SK-N-SH (cell line): ENCODE data around the gene RAMP2.

ENCODE experiments used
- CTCF ChIP-seq: fragments of 200-600 bp; sonication (generic); IDR thresholded peaks from 2 replicates; pipeline ENCODE4 v1.6.1; 2017; ENCODE audit warnings: antibody characterized with exemption, mild to moderate bottlenecking, moderate library complexity
- EZH2phosphoT487 ChIP-seq: fragments of 200-600 bp; sonication (generic); IDR thresholded peaks from 2 replicates; pipeline ENCODE4 v1.6.1; 2017; ENCODE audit warnings: low read depth, mixed run types, mild to moderate bottlenecking, antibody characterized with exemption, moderate library complexity, borderline replicate concordance
- FOXM1 ChIP-seq: IDR thresholded peaks from 2 replicates; pipeline ENCODE4 v1.4.0; 2012; ENCODE audit warnings: low read depth, mild to moderate bottlenecking
- GATA2 ChIP-seq: sonication (generic); formaldehyde crosslinking; IDR thresholded peaks from 2 replicates; pipeline ENCODE4 v1.5.0; 2020; ENCODE audit warnings: mild to moderate bottlenecking, missing genetic modification reagents
- MXI1 ChIP-seq: IDR thresholded peaks from 2 replicates; pipeline ENCODE4 v1.6.1; 2012; ENCODE audit warnings: mild to moderate bottlenecking, low read depth, low read length, improper control_type of control experiment
- NFIC ChIP-seq: IDR thresholded peaks from 2 replicates; pipeline ENCODE4 v1.4.0; 2012; ENCODE audit warnings: borderline replicate concordance
- NRF1 ChIP-seq: IDR thresholded peaks from 2 replicates; pipeline ENCODE4 v1.6.1; 2012; ENCODE audit warnings: low read depth, mild to moderate bottlenecking, low read length
- POLR2AphosphoS5 ChIP-seq: IDR thresholded peaks from 2 replicates; pipeline ENCODE4 v1.6.1; 2012; ENCODE audit warnings: low read depth, low read length
- RAD21 ChIP-seq: IDR thresholded peaks from 2 replicates; pipeline ENCODE4 v1.6.1; 2012; ENCODE audit warnings: mild to moderate bottlenecking, low read length
- RCOR1 ChIP-seq: fragments of 150-350 bp; IDR thresholded peaks from 2 replicates; pipeline ENCODE4 v1.6.1; 2017; ENCODE audit warnings: antibody characterized with exemption, low read length
- RFX5 ChIP-seq: IDR thresholded peaks from 2 replicates; pipeline ENCODE4 v1.6.1; 2012; ENCODE audit warnings: mild to moderate bottlenecking, improper control_type of control experiment, low read length
- YY1 ChIP-seq: IDR thresholded peaks from 2 replicates; pipeline ENCODE4 v1.4.0; 2012; ENCODE audit warnings: low read depth, mild to moderate bottlenecking
- ZBTB33 ChIP-seq: IDR thresholded peaks from 2 replicates; pipeline ENCODE4 v1.4.0; 2012; ENCODE audit warnings: low read depth, borderline replicate concordance

- TF ChIP-seq FOXM1 (no peak), RAD21 (no peak), EZH2phosphoT487 (no peak), CTCF (no peak), YY1 (no peak), POLR2AphosphoS5 (peak; percentile 68), GATA2 (CRISPR knock-in tag) (no peak), RCOR1 (no peak), NFIC (no peak), ZBTB33 (no peak), NRF1 (no peak), MXI1 (no peak), RFX5 (no peak)
These were observed 19.2 kb downstream of the RAMP2 start, which contains the start of gene WNK4 for GRCh38 chr17:42779936-42780850.
